RKO (cell line): ENCODE data around the gene CCDC102A.
"Not testable (repeated sequence)": the region's sequence is repeated elsewhere in the genome, so short reads cannot be mapped to it uniquely, and the experiment has no call there.

Experiments
- DNase-seq: peaks from one replicate; pipeline ENCODE4 v3.0.0-alpha.2; 2016; ENCODE audit warnings: low spot score

The CCDC102A gene

DNA sequence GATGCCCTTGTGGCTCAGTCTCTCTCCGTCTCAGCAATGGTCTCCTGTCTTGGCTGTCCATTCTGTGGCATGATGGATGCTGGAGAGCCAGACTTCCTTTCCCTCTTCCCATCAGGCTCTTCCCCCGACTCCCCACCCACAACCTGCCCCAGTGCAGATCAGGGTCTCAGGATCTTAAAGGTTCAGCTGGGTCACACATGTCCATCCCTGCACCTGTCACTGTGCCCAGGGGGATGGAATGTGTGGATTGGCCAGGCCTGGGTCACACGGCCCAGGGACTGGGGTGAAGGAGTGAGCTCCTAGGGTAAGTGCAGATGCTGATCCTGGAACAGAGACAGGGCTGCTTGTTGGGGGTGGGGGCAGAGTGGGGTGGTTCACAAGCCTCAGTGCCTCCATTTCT is 29.1 kb upstream of the CCDC102A start:
- no peak for DNase-seq

DNA sequence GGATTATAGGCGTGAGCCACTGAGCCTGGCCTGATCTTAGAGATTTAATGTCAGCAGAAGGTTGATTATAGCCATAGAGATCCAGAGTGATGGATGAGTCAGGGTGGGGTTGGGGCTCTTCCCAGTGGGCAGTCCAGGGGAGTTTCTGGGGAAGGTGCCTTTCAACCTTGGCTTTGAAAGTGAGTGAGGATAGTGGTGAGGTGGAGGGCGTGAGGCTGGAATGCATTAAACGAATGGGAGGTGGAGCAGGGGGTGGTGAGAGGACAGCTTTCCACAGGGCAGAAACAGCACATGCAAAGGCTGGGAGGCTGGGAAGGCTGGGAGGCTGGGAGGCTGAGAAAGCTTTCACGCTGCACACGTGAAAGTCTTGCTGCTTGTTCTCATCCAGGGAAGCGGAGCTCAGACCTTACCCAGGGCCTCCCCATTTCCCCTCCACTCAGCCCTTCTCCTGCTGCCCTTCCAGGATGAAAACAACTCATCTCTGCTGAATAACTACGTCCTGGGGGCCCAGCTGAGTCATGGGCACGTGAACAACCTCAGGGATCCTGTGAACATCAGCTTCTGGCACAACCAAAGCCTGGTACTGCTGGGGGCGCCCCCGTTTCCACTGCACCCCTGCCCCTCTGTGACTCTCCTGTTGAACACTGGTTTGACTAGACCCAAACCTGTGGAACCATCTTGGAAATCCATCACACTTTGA is 28.4 kb upstream of the CCDC102A start:
- DNase-seq: peak; percentile 40

DNA sequence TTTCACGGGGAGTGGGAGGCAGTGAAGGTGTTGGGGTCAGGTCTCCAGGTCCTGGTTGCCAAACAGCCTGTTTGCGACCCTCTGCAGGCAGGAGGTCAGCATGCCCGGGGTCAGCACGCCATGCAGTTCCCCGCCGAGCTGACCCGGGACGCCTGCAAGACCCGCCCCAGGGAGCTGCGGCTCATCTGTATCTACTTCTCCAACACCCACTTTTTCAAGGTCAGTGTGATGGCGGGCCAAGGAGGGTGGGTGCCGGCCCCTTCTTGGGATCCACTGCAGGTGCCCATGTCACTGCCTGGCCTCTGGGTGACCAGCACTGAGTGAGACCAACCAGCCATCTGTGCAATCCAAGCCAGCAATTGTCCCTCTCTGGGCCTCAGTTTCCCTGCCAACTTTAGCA is 27.4 kb upstream of the CCDC102A start:
- DNase-seq: no peak

DNA sequence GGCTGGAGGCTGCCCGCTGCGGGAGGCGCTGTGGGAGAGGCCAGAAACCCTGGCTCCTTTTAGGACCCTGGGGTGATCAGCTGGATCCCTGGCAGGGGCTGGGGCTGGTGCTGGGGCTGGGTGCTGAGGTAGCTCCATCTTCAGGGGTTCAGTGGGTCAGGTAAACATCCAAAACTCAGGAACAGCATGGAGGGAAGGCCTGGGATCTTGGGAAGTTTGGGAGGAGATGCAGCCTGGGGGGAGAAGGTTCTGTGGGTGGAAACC is 27.0 kb upstream of the CCDC102A start:
- no peak for DNase-seq

DNA sequence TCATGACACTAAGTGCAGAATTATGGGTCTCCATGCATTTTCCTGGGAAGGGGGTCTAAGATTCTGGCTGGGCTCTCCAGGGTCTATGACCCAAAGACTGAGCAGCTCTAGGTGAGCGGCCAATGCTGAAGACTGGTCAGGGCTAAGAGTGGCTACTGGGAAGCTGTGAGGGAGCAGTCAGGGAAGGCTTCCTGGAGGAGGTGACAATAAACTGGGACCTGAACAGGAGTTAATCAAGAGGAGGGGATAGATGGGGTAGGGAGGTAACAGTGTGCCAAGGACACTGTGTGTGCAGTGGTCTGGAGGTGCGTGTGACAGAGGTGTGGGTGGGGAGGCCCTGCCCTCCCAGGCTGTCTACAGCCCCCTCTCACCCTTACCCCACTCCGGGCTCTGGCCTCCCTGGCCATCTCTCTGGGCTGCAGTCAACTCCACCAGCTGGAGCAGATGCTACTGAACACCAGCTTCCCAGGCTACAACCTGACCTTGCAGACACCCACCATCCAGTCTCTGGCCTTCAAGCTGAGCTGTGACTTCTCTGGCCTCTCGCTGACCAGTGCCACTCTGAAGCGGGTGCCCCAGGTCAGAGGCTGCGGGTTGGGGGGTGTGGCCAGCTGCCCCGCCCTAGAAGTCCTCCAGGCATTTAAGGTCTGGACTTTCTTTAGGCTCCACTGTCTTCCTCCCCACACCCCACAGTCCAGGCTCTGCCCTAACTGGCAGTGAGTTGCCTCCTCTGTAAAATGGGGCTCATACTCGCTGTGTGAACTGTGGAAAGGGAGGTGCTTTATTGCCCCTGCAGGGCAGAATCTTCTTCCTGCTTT is 26.5 kb upstream of the CCDC102A start:
- DNase-seq: no peak

DNA sequence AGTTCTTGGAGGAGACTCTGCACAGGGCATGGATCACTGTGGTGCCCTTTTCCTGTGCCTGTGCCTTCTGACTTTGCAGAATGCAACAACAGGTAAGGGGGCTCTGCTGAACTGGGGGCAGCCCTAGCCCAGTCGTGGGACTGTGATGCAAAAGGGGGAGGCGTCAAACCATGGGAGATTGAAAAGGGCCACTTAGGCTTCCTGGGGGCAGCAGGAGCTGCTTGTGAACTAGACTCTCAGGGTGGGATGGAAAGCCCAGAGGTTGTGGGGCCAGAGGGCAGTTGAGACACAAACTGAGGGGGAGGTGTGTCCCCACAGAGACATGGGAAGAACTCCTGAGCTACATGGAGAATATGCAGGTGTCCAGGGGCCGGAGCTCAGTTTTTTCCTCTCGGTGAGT is 25.7 kb upstream of the CCDC102A start:
- no peak for DNase-seq

DNA sequence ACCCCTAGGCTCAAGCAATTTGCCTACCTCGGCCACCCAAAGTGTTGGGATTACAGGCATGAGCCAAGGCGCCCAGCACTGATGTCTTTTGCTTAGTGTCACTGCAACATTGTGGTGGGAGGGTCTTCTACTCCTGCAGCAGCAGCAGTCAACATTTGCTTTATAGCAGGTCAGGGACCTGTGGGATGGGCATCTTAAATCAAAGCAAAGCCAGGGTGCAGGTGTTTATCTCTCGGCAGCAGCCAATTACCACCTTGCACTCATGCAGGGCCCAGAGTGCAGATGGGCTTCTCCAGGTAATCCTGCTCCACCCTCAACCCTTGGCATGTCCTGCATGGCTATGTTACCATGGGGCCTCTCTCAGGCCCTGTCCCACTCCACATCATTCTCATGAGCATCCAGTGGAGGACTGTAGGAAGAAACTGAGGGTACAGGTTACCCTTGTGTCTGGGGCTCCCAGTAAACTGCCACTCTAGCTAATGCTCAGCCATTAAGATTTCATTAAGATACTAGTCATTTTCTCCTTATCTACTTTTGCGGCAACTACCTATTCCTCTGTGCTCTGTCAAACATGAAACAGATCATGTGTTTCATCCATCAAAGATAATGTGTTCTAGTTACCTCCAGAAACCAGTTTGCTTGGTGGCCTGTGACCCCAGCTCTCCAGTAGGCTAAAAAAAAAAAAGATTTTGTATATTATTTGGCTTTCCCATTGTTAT is 22.9 kb upstream of the CCDC102A start:
- no peak for DNase-seq

DNA sequence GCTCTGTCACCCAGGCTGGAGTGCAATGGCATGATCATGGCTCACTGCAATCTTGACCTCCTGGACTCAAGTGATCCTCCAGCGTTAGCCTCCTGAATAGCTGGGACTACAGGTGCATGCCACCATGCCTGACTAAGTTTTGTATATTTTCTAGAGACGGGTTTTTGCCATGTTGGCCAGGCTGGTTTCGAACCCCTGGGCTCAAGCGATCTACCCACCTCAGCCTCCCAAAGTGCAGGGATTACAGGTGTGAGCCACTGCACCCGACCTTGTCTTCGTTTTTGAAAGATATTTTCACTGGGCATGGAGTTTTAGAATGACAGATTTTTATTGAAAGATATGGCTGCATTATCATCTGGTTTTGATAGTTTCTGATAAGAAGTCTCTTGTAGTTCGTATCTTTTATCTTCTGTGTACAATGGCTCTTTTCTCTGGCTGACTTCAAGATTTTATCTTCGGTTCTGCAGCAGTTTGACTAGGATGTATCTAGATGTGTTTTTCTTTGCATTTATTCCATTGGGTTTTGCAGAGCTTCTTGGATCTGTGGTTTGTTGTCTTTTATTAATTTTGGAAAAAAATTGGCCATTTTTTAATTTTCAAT is 20.7 kb upstream of the CCDC102A start:
- no peak for DNase-seq

DNA sequence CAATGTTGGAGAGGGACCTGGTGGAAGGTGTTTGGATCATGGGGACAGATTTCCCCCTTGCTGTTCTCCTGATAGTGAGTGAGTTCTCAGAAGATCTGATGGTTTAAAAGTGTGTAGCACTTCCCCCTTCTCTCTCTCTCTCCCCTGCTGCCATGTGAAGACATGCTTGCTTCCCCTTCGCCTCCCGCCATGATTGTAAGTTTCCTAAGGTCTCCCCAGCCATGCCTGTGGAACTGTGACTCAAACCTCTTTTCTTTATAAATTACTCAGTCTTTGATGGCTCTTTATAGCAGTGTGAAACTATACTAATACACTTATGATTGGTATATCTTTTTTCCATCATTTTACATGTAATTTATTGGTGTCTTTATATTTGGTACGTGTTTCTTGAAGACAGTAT is 19.5 kb upstream of the CCDC102A start:
- DNase-seq: no peak

DNA sequence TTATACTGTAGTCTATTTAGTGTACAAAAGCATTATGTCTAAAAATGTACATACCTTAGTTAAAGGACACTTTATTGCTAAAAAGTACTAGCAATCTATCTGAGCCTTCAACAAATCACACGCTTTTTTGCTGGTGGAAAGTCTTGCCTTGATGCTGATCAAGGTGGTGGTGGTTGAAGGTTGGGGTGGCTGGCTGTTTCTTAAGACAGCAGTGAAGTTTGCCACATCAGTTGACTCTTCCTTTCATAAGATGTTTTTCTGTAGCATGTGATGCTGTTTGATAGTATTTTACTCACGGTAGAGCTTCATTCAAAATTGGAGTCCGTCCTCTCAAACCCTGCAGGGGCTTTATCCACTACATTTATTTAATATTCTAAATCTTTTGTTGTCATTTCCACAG is 14.7 kb upstream of the CCDC102A start:
- no peak for DNase-seq

DNA sequence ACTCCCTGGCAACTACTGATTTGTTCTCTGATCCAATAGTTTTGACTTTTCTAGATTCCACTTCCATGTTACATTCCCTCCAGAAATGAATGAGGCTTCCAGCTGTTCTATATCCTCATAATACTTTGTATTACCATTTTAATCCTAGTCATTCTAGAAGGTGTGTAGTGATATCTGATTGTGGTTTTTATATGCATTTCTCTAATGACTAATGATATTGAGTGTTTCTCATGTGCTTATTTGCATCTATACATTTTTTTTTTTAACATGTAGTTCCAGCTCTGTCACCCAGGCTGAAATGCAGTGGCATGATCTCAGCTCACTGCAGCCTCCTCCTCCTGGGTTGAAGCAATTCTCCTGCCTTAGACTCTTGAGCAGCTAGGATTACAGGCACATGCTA is 13.4 kb upstream of the CCDC102A start:
- no peak for DNase-seq

DNA sequence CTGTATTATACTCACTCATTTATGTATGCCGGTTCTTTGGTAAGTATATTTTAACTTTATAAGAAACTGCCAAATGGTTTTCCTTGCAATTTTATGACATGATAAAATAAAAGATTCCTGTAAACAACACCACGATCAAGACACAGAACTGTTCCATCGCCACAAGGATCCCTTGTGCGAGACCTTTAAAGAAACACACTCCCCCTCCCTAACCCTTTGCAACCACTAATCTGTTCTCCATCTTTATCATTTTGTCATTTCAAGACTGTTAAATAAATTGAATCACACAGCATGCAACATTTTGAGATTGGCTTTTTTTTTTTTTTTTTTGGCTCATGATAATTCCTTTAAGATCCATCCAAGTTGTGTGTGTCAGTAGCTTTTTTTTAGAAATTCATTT is 12.0 kb upstream of the CCDC102A start:
- no peak for DNase-seq

DNA sequence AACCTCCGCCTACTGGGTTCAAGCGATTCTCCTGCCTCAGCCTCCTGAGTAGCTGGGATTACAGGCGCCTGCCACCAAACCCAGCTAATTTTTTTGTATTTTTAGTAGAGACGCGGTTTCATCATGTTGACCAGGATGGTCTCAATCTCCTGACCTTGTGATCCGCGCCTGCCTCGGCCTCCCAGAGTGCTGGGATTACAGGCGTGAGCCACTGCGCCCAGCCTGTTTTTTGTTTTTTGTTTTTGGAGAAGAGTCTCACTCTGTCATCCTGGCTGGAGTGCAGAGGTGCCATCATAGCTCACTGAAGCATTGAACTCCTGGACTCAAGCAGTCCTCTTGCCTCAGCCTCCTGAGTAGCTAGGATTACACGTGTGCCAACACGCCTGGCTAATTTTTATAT is 11.2 kb upstream of the CCDC102A start:
- DNase-seq: not testable (repeated sequence)

DNA sequence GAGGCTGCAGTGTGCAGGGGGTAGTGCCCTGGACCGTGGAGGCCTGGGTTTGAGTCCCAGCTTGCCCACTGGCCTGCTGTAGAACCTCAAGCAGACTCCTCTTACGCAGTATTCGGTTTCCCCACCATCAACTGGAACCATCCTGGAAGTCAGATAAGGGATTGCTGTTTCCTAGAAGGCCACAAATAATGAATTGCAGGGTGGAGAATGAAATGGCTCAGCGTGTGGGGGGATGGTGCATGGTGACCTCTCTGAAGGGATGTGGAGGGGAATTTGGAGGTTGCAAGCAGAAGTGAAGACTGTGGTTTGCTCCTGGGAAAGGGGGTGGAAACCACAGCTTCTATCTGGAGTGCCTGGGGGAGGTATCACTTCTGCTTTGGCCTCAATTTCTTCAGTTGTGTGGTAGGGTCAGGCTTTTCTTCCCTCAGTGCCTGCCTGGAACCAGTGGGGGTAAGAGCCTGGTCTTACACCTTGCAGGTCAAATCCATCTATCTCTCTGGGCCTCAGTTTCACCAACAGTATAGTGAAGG is 7.8 kb upstream of the CCDC102A start:
- no peak for DNase-seq

DNA sequence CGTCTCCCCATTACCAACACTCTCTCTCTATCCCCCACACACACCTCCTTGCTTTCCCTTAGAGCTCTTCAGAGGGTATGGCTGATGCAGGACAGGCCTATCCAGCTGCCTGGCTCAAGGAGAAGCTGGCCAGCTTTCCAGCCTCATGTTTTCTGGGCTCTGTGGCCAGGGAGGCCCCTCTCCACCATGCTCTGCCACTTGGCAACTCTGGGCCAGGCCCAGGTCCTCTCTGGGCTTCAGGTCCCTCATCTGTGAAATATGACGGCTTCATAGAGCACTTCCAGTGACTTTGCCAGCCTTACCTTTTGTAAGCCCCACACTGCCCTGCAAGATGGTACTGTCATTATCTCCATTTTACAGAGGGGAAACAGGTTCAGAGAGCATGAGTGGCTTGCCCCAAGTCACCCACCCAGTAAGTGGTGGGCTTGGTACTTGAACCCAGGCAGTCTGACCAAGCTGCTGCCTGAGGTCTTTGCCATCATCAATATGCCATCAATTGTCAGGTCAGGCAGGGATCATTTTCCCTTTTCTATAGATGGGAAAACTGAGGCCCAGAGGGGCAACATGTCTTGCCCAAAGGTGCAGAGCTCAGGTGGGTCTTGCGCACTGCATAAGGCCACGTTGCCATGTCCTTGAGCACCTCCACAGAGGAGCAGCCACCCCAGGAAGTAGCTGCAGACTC is 5.5 kb upstream of the CCDC102A start:
- DNase-seq: no peak

DNA sequence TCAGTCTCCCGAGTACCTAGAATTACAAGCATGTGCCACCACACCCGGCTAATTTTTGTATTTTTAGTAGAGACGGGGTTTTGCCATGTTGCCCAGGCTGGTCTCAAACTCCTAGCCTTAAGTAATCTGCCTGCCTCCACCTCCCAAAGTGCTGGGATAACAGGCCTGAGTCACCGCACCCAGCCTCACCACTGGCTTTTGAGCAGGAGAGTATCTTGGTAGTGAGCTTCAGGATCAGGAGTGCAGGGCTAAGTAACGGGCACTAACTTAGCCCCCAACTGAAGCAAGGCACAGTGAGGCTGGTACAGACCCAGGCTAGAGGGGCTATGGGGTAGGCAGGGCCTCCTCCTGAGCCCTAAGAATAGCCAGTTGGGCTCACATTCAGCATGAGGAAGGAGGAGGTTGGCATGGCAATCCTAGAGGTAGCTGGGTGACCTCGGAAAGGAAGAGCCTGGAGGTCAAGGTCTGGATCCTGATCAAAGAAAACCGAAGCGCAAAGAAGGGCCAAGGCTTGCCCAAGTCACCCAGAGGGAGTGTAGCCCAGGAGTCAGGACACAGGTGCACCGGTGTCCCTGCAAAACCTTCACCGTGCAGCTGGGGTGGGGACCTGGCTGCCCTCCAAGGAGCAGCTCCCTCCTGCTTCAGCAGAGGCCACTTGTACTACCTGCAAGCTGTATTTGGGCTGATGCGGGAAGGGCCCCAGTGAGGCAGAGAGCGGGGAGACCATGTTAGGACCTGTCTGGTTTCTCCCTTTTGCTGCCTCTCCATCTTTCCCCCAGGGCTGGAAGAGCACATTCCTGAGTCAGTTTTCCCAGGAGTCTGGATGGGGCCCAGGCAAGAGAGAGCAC is 4.8 kb upstream of the CCDC102A start:
- no peak for DNase-seq

DNA sequence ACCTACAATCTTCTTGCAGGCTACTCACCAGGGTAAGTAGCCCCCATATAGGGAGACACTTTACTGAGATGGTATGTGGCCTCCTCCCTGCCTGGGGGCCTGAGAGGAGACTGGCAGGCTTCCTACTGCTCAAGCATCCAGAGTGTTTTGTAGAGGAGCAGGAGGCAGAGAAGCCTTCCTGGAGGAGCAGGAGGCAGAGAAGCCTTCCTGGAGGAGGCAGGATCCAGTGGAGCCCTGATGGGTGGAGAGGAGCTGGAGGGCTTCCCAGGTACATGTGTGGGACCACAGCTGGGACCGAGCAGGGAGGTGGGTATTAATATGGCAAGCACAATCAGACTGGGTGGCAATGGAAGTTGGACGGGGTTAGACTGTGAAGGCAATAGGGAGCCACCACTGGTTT is 4.0 kb upstream of the CCDC102A start:
- DNase-seq: no peak

DNA sequence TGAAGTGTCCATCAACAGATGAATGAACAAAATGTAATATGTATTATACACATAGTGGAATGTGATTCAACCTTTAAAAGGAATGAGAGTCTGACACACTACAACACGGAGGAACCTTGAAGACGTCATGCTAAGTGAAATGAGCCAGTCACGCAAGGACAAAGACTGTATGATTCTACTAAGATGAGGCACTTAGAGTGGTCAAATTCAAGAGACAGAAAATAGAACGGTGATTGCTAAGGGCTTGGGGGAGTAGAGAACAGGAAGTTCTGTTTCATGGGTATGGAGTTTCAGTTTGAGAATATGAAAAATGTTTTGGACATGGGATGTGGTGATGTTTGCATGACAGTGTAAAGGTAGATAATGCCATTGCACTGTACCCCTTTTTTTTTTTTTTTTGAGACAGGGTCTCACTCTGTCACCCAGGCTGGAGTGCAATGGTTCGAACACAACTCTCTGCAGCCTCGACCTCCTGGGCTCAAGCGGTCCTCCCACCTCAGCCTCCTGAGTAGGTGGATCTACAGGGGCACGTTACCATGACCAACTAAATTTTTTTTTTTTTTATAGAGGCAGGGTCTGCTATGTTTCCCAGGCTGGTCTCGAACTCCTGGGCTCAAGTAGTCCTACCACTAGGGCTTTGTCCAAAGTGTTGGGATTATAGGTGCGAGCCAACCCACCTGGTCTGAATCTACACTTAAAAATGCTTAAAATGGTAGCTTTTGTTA is 2.9 kb upstream of the CCDC102A start:
- DNase-seq: no peak

DNA sequence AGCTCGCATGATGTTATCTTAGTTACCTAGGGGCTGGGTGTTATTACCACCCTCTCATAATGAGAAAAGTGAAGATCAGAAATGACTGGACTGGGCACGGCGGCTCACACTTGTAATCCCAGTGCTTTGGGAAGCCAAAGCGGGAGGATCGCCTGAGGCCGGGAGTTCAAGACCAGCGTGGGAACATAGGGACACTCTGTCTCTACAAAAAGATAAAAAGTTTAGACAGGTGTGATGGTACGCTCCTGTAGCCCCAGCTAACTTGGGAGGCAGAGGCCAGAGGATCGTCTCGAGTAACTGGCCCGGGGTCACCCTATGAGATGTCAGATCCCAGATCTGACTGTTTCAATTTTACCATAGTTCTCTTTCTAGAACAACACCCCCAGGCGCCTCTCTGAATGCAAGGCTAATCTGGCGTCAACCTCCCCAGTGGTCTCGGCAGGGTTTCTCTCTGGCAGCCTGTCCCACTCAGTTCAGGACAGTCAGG is 1.9 kb upstream of the CCDC102A start:
- no peak for DNase-seq

DNA sequence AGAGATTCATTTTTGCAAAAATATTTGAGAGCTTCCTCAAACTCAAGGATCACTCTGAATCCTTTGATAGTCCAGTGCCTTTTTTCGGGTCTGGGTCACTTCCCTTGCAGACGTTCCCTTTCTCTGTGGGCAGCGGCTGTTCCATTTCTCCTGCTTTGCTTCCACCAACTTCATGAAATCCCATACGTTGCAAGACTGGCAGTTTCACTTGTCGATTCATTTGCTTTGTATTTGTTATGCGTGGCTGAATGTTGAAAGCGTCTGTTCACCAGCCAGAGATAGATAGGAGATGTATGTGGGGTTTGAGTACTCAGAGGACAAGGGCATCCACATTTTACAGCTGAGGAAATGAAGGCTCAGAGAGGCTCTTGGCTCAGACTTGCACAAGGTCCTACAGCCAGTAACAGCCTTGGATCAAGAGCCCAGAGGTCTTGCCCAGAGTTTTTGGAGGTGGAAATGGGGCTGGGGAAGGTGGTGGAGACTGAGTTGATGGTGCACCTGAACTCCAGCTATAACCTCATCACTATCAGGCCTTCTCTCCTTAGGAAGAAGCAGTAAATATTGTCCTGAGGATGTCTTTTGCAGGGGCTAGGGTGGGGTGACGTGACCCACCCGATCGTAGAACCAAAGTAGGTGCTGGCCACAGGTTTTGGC is 1.3 kb upstream of the CCDC102A start:
- DNase-seq: no peak
